ENCODE data around the gene EFNA3.

The EFNA3 gene

DNA sequence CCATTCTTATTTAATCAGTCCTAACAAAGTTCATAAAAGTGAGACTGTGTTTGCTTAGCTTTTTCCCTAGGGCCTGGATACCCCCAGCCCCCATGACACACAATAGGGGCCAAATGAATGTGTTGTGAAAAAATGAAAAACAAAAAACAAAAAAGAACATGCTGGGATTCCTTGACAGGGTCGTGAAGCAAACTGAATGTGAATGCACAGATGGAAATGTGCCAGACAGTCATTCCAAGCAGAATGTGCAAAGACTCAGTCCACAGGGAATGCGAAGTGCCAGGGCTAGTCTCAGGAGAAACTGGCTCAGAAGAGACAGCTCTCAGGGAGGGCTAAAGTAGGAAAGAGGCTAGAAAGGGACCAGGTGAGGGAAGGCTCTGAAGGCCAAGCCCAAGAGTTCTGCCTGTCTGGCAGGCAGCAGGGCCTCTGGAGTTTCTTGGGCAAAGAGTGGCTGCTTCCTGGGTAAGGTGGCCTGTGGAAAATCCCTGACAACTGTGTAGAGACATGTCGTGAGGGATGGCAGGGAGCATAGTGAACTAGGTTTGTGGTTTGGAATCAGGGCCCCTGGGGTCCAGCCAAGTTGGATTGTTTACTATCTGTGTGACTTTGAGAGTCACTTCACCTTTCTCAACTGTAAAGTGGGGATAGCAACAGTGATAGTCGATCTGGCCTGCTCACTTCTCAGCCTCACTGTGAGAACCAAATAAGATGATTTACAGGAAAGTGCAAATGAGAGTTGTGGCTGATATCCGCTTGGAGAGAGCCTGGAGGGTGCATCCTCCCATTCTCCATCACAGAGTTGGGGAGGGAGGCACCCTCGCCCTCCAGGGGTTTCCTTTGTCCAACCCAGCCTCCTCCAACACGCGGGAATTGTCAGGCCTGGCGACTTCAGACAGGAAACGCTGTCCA, 28.7 kb upstream of the EFNA3 start:
- no peak for DNase-seq

DNA sequence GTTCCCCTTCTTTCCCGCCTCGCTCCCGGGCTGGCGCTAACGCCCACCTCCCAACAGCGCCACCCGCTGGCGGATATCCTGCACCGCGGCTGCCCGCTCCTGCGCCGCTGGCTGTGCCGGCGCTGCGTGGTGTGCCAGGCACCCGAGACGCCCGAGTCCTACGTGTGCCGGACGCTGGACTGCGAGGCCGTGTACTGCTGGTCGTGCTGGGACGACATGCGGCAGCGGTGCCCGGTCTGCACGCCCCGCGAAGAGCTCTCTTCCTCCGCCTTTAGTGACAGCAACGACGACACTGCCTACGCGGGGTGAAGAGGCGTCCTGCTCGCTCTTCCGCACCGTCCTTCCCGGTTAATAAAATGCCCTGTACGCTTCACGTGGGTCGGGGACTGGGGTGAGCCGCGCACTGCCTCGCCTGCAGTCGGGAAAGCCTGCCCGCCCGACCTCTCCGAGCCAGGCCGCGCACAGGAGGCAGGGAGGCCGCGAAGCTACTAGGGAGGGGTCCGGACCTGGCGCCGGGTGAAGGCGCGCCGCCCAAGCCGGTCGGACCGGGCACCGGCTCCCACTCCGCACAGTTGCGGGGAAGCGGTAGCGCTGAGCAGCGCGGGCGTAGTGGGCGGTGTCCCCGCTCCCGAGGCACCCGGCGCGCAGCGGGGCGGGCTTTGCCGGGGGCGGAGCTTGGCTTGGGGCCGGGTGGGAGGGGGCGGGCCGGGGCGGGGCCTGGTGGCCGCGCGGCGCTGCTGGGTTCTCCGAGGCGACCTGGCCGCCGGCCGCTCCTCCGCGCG, 27.9 kb upstream of the EFNA3 start, which contains the start of gene ADAM15:
Gene ADAM15, plus strand, starts transcription at position 757 of the 782 bp plus-strand sequence. CDS start 71 bp downstream, outside the sequence.
- DNase-seq = peak; percentile 82

DNA sequence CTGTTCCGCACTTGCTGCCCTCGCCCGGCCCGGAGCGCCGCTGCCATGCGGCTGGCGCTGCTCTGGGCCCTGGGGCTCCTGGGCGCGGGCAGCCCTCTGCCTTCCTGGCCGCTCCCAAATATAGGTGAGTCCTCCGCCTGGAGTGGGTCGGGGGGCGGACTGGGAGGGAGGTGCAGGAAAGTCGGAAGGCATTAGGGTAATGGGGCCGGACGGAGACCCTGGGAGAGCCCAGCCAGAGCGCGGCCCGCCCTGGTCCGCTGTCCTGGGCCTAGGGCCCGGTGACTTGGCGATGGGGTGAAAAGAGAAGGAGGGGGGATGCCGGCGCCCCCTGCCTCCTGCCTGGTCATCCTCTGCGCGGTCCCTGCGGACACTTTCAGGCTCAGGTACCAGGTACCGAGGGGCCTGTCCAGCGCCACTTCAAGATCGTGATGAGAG, 27.3 kb upstream of the EFNA3 start:
- no peak for DNase-seq

DNA sequence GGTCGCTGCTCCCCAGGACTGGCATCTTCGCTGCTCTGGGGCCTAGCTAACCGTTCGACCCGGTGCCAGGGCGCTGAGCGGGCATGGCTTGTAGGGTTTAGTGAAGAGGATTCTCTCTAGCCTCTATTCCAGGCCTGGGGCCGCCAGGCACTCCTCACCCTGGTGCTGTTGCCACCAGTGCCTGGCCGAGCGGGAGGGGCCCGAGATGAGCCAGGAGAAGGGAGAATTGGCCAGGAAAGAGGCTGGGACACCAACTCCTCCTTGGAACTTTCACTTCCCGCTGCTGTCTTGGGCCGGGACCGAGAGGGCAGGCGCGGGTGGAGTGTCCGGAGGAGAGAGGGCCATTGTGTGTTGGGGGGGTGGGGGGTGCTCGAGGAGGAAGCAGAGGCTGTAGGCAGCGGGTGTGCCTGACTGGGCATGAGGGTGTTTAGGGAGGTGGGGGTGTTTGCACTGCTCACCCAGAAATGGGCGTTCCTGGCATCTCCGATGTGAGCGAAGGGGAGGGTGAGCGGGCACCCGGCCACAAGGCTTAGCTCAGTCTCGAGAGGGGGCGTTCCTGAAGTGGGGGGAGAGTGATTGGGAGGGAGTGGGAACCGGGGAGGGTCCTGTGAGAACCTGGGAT, 26.7 kb upstream of the EFNA3 start:
- DNase-seq = peak; percentile 55

DNA sequence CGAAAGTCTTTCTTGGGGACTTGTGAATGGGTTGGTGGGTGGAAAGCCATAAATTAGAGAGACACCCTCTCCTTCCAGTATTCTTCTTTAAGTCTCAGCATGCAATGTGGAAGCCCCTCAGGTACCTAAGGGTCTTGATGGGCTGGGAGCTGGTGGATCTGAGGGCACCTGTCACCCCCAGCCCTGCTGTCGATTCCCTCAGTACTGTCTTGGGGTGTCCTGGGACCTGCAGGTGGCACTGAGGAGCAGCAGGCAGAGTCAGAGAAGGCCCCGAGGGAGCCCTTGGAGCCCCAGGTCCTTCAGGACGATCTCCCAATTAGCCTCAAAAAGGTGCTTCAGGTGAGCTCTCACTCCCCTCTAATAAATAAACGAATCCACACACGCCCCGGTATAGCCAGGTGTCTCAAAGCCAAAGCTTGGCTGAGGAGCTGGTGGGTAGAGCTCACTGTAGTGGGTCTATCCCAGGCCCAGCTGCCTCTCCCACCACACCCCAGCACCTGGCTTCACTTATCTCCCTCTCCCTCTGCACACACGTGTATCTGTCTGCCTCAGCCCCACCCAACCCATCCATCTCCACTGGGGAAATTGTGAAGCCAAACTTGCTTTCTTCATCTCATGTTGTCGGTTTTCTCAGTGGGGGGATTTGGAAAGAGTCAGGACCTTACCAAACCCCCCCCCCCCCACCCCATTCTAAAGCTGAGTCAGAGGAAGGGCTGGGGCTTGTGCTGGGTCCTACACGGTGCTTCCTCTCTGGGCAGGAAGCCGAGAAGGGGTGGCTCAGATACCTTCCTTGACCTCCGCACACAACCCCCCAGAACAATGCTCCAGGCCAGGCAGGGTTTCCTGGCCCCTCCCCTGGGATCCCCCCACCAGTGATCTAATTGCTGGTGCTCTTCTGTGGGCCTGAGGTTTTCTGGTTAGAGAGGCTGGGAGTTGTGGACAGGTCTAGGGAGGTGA, 25.9 kb upstream of the EFNA3 start:
- DNase-seq = peak; percentile 21

DNA sequence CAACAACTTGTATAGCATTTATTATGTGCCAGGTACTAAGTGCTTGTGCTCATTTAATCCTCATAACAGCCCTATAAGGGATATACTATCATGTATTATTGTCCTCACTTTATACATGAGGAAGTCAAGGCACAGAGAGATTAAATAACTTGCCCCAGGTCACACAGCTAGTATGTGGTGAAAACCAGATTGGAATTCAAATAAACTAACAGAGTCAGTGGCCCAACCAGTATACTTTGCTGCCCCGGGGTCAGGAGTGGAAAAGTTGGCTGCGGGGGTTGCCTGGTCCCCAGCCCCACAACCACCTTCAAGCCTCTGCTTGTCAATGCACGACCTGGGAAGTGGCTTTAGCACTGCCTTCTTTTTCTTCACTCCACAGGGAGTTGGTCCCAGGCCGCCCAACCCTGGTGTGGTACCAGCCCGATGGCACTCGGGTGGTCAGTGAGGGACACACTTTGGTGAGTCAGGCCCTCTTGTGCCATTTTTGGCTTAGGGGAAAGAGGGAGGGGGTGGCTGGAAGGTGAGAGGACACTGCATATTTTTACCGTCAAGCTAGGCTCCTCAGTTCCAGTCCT, 25.0 kb upstream of the EFNA3 start:
- DNase-seq = no peak

DNA sequence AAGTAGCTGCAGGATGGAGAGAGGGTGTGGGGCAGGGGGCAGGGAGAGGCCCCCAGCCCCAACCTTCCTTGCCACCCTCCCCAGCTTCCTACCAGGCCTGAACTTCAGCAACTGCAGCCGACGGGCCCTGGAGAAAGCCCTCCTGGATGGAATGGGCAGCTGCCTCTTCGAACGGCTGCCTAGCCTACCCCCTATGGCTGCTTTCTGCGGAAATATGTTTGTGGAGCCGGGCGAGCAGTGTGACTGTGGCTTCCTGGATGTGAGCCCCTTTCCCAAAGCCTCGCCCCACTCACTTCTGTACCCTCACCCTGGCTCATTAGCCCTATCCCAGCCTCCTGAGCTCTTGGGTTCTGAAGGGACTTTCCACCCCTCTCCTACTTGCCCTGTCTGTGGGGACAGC, 21.5 kb upstream of the EFNA3 start:
- DNase-seq = no peak

DNA sequence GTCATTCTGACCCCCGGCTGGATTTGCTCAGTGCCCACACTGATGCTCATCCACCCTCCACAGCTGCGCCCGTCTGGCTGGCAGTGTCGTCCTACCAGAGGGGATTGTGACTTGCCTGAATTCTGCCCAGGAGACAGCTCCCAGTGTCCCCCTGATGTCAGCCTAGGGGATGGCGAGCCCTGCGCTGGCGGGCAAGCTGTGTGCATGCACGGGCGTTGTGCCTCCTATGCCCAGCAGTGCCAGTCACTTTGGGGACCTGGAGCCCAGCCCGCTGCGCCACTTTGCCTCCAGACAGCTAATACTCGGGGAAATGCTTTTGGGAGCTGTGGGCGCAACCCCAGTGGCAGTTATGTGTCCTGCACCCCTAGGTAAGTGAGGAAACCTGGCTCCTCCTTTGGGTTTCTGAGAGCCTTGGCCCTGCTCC, 20.8 kb upstream of the EFNA3 start:
- DNase-seq = no peak

DNA sequence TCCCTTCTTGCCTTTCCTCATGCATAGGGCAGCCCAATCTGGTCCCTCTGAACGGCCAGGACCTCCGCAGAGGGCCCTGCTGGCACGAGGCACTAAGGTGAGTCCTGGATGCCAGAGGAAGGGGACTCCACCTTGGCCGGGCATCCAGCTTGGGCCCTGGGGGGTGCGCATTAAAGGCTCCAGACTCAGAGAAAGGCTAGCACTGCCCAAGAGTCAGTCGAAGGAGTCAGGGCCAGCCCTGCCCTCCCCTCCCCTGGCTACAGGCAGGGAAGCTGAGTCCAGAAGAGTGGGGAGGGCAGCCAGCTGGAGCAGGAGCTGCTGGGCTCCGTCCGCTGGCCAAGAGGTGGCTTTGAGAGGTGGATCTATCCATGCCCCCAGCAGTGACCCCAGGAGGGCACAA, 17.9 kb upstream of the EFNA3 start:
- DNase-seq = no peak

DNA sequence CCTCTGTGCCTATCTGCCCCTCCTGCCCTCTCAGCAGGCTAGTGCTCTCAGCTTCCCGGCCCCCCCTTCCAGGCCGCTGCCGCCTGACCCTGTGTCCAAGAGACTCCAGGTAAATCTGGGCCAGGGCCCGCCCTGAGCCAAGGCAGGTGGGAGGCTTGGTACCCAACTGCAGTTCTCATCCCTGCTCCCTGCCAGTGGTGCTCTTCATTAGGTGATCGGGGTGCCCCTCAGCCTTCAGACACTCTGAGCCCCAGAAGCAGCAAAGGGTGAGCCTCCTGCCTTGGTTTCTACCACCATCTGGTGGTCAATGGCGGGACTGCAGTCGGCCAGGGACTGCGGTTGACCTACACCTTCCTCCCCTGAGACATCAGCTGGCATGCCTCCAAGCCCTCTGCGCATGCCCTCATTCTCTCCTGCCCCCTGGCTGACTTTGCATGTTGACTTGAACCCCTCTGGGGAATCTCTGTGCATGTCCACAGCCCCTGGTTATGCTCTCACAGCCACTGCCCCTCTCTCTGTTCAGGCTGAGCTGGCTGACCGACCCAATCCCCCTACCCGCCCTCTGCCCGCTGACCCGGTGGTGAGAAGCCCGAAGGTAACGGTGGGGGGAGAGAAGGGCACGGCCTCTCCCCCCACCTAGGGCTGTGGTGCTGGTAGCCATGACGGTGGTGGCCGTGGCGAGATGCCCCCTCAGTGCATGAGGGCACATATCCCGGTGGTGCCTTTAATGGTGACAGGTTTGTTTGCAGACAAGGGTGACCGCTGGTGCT, 17.1 kb upstream of the EFNA3 start:
- DNase-seq = peak; percentile 96

DNA sequence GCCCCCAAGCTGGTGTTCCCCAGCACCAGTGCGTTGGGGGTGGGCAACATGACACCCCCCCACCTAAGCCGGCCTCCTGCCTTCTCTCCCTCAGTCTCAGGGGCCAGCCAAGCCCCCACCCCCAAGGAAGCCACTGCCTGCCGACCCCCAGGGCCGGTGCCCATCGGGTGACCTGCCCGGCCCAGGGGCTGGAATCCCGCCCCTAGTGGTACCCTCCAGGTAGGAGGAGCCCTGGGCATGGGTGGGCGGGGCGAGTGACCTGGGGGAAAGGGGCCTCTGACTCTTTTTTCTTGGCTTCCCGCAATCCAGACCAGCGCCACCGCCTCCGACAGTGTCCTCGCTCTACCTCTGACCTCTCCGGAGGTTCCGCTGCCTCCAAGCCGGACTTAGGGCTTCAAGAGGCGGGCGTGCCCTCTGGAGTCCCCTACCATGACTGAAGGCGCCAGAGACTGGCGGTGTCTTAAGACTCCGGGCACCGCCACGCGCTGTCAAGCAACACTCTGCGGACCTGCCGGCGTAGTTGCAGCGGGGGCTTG, 16.4 kb upstream of the EFNA3 start:
- no peak for DNase-seq

DNA sequence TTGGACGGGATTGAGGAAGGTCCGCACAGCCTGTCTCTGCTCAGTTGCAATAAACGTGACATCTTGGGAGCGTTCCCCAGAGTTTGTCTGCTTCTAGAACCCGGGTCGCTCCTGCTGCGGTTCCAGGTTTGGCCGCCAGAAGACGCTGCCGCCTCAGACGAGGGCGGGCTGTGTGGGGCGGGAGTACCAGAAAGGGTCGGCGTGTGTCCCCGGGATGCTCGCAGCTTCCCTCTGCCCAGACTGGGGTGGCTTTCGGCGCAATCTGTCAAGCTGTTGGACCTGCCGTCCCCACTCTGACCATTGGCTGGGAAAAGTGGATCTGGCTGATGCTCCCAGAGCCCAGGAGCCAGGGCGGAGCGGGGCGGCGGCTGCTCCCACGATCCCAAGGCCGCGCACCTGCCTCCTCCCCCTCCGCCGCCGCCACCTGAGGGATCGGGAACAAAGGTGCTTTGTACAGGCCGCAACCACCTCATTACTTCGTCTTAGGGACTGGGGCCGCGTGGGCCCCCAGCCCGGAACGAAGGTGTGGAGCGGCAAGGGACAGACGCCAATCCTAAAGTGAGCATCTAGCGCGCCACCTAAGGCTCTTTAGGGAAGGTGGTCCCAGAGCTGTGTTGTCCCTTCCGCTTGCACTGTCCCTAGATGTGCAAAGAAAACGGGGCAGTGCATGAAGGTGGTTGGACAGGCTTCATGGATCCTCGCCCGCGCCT, 15.8 kb upstream of the EFNA3 start:
- peak; percentile 80 for DNase-seq

DNA sequence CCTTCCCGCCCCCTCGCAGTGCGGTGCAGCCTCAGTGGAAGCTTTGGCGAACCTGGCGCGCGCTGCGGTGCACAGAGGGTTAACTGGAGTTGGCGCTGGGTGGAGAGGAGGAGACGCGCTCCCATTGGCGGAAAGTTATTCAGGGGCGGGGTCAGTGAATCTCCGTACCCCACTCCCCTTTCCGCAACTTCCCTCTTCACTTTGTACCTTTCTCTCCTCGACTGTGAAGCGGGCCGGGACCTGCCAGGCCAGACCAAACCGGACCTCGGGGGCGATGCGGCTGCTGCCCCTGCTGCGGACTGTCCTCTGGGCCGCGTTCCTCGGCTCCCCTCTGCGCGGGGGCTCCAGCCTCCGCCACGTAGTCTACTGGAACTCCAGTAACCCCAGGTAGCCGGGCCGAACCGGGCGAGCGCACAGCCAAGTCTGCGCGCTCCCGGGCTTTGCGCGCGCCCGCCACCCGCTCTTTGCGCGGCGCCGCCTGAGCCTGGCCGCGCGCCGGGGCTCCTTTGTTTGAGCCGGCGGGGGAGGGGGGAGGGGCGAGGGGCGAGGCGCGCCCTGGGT, 15.0 kb upstream of the EFNA3 start, which contains the start of gene EFNA4:
Gene EFNA4, plus strand, starts transcription at position 191 of the 561 bp plus-strand sequence. Its CDS starts 84 bp downstream, at position 275.
- peak; percentile 87 for DNase-seq

DNA sequence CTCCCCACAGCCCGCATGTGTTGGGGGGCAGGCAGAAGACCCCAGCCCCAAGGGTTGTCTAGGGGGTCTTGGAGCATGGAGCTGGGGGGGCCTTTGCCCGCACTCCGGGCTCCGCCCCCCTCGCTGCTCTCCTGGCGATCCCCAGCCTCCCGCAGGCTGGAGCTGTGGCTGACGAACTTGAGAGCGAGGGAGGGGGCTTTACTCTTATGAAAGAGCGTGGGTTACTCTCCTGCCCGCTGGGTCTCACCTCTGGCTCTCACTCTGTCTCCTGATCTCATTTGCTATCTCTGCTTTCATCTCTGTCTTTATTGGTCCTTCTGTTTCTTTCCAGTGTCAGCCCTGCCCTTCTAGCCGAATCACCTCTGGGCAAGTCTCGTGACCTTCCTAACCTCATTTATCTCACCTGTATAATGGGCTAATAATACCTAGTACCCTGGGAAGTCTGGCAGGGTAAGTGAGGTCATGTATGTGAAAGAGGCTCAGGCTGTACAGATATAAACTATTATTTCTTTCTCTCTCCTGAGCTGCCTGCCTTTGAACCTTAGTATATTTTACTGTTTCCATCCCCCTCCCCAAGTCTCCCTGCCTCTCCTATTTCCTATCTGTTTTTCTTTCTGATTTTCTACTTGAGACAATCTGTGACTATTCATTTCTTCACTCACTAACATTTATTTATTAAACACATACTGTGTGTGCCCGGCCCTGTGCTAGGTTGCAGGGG, 14.4 kb upstream of the EFNA3 start:
- DNase-seq = peak; percentile 41

DNA sequence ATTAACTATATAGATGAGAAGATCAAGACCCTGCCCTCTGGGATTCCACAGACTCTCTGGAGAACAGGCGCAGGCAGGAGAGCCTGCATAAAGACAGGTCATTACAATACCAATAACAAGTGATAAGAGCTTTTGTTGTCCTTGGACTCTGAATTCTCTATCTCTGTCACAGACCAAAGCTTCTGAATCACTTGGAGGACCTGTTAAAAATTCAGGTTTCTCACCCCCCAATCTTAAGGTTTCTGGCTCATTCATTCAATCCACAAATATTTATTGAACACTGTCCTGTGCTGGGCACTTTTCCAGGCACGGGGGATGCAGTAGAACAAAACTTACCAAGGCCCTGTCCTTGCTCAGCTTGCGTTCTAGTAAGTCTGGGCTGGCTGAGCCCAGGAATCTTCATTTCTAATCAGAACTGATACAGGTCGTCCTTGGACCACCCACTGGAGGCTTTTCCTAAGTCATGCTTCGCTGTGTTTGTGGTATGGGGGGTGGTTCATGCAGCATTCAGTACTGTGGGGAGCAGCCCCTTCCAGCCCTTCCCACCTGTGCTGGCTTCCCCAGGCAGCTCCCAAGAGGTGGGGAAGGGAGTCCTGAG, 13.7 kb upstream of the EFNA3 start:
- no peak for DNase-seq

DNA sequence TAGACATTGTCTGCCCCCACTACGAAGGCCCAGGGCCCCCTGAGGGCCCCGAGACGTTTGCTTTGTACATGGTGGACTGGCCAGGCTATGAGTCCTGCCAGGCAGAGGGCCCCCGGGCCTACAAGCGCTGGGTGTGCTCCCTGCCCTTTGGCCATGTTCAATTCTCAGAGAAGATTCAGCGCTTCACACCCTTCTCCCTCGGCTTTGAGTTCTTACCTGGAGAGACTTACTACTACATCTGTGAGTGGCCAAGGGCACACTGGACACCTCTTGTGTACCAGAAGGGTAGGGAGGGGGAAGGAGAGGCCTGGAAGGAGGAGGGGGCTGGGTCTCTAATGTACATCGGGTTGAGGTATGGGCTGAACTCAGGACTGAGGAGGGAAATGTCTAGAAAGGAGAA, 11.9 kb upstream of the EFNA3 start:
- no peak for DNase-seq

DNA sequence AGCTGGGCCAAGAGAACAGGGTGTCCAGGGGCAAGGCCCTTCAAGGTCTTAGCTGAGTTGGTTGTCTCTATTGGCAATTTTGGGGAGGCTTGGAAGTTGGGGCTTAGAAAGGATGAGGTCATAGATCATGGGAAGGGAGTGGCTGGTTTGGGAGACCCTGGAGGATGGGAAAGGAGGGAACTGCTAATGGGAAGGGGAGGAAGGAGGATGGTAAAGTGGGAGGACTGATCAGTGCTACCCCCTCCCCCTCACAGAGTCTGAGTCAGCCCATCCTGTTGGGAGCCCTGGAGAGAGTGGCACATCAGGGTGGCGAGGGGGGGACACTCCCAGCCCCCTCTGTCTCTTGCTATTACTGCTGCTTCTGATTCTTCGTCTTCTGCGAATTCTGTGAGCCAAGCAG, 10.0 kb upstream of the EFNA3 start:
- DNase-seq = no peak

DNA sequence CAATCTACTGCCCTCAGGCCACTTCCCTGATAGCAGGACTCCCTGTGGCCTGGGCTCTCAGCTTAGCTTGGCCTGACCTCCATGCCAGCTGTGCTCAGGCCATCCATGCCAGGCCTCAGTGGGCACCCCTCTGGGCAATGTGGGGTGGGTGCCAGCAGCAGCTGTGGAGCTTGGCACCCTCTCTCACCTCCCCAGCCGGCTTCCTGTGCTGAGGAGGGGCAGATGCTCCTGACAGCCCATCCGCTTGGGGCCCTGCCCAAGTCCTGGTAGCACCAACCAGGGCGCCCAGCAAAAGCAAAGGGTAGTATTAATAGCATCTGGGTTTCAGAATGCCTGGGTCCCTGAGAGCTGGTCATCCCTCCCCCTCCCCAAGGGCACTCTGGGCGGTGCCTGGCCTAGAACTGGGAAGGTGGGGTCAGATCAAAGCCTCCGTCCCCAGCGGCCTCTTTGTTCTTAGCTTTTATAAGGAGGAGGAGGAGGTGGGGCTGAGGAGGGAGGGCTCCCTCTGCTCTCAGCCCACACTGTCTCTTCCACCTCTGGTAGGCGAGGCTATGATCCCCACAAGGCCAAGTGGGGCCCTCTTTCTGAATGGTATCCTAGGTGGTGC, 9.0 kb upstream of the EFNA3 start:
- no peak for DNase-seq

All from activated naive CD4-positive, alpha-beta T cell treated with Interleukin-2 at 50 U/mL for 16 hours (primary cell).